Sigmoid colon (tissue), 7 donors: ENCODE measurements around the gene RHOU. TPM values are rescaled to one million over a fixed set of nuclear protein-coding genes. Genes with fewer than 3 reads are reported as not detected.

Experiments used
- DNase-seq: peaks from one replicate; pipeline ENCODE4 v3.0.0-alpha.2; 2019
- H3K27ac ChIP-seq, 4 donors: fragments of 200-600 bp; sonication (generic); one replicate each; pipeline ENCODE4 v1.5.1; 2016 to 2019; ENCODE audit warnings: mild to moderate bottlenecking in 1 of 4
- H3K27me3 ChIP-seq, 3 donors: fragments of 200-600 bp; sonication (generic); one replicate each; pipeline ENCODE4 v1.5.1; 2019; ENCODE audit warnings: mild to moderate bottlenecking in 1 of 3
- H3K36me3 ChIP-seq, 4 donors: fragments of 200-600 bp; sonication (generic); one replicate each; pipeline ENCODE4 v1.5.1; 2016 to 2019
- H3K4me1 ChIP-seq, 4 donors: fragments of 200-600 bp; sonication (generic); one replicate each; pipeline ENCODE4 v1.5.1; 2017 to 2019
- H3K4me3 ChIP-seq, 4 donors: fragments of 200-600 bp; sonication (generic); one replicate each; pipeline ENCODE4 v1.5.1; 2017 to 2019; ENCODE audit warnings: mild to moderate bottlenecking in 2 of 4, moderate library complexity in 1 of 4
- H3K9me3 ChIP-seq, 4 donors: fragments of 200-600 bp in 3 of 4; sonication (generic) in 3 of 4; one replicate each; pipeline versions ENCODE4 v1.5.1 to v1.6.1; 2013 to 2019
- CTCF ChIP-seq, 4 experiments: fragments of 450-650 bp in 3 of 4; fragments of 200-600 bp in 1 of 4; IDR thresholded peaks; one replicate each; pipeline ENCODE4 v1.5.1; 2016 to 2019; ENCODE audit warnings: antibody characterized with exemption in 4 of 4, mild to moderate bottlenecking in 3 of 4, moderate library complexity in 2 of 4
- EP300 ChIP-seq, 4 donors: sonication (generic); formaldehyde crosslinking; IDR thresholded peaks; one replicate each; pipeline ENCODE4 v1.6.1; 2017; ENCODE audit warnings: antibody characterized with exemption in 4 of 4
- POLR2A ChIP-seq, 2 donors: fragments of 450-650 bp; IDR thresholded peaks; one replicate each; pipeline ENCODE4 v1.6.1; 2016; ENCODE audit warnings: antibody characterized with exemption in 2 of 2, mild to moderate bottlenecking in 2 of 2, moderate library complexity in 2 of 2
- POLR2AphosphoS5 ChIP-seq, 4 donors: sonication (generic); formaldehyde crosslinking; IDR thresholded peaks; one replicate each; pipeline ENCODE4 v1.6.1; 2017; ENCODE audit warnings: antibody characterized with exemption in 4 of 4
- WGBS, 2 donors: extraction: QIAGEN DNeasy Blood & Tissue Kit; methylation state at CpG; one replicate each; pipeline ENCODE4 v1.1.7; 2013; 5-methylcytosine and 5-hydroxymethylcytosine counted together
- intact Hi-C: fragments of 100-400 bp; cut with DNase I; formaldehyde crosslinking; loops from one replicate; pipeline ENCODE4 v1.15.1; 2023
- polyA plus RNA-seq, 3 donors: library from polyadenylated mRNA; stranded (reverse); fragments of 200-250 nt; gene quantifications; one replicate each; pipeline ENCODE4 v1.2.3, GENCODE V29; 2013
- total RNA-seq, 4 donors: library from RNA; depleted of rRNA; stranded (reverse); fragments of >200 nt; gene quantifications; one replicate each; pipeline ENCODE4 v1.1.0, GENCODE V29; 2016
- donor health status: healthy with polysubstance abuse.
- donor health status: Bipolar disorder and iron deficiency.
- donor health status: healthy.

Gene RHOU
- total and polyA plus RNA-seq, 7 donors, result 9.7 to 58.7 (median 18.3) TPM

- 71 to 91% methylated on average over 1 of the region's 1 CpG for WGBS, 2 donors
These were observed 32.8 kb upstream of the RHOU start for GRCh38 chr1:228702433-228702832.

GRCh38 chr1:228706305-228706704 is 29.0 kb upstream of the RHOU start:
- no peak overlapping the region for H3K4me3 ChIP-seq
- H3K27ac ChIP-seq, result no peak overlapping the region
- no peaks in the 10 kb centered on the region for H3K27me3 ChIP-seq
- H3K9me3 ChIP-seq, result no peaks in the 10 kb centered on the region
- WGBS, 2 donors, result 62 to 89% methylated on average over 4 of the region's 4 CpGs
- H3K4me1 ChIP-seq, result no peaks in the 10 kb centered on the region
- TF ChIP-seq EP300 (IDR thresholded peaks at IDR 0.05) (no peak), POLR2A (IDR thresholded peaks at IDR 0.05) (no peak), CTCF (IDR thresholded peaks at IDR 0.05) (no peak), POLR2AphosphoS5 (IDR thresholded peaks at IDR 0.05) (no peak)
- intact Hi-C loops, result no loop called here
- no peak for DNase-seq
- no peaks in the 10 kb centered on the region for H3K36me3 ChIP-seq

More at GRCh38 chr1:228702433-228702832, 32.8 kb upstream of the RHOU start:
- TF ChIP-seq CTCF (IDR thresholded peaks at IDR 0.05) (no peak), EP300 (IDR thresholded peaks at IDR 0.05) (no peak), POLR2AphosphoS5 (IDR thresholded peaks at IDR 0.05) (no peak), POLR2A (IDR thresholded peaks at IDR 0.05) (no peak)
- H3K36me3 ChIP-seq, result no peaks in the 10 kb centered on the region
- intact Hi-C loops, result no loop called here
- DNase-seq, result no peak
- H3K4me1 ChIP-seq, result no peaks in the 10 kb centered on the region
- no peak overlapping the region for H3K4me3 ChIP-seq
- H3K9me3 ChIP-seq, result no peaks in the 10 kb centered on the region
- H3K27me3 ChIP-seq, result no peaks in the 10 kb centered on the region
- H3K27ac ChIP-seq, result no peak overlapping the region

- WGBS, 2 donors, result 67 to 91% methylated on average over 1 of the region's 1 CpG
- no peak overlapping the region for H3K4me3 ChIP-seq
- H3K27ac ChIP-seq, result peak overlapping the region in 1 of 4 donors; percentile 39
These were observed 18.2 kb upstream of the RHOU start for GRCh38 chr1:228717081-228717480.

GRCh38 chr1:228721407-228721806 is 13.9 kb upstream of the RHOU start:
- no peak for DNase-seq
- intact Hi-C loops, result no loop called here
- Histone ChIP-seq H3K9me3 (no peaks in the 10 kb centered on the region), H3K4me1 (peaks cover 0 to 18% (median 11%) of the 10 kb centered on the region in 4 donors), H3K27ac (no peak overlapping the region), H3K36me3 (no peaks in the 10 kb centered on the region), H3K4me3 (no peak overlapping the region), H3K27me3 (no peaks in the 10 kb centered on the region)
- no peak for TF ChIP-seq CTCF (IDR thresholded peaks at IDR 0.05)
- no peak for TF ChIP-seq EP300 (IDR thresholded peaks at IDR 0.05)
- no peak for TF ChIP-seq POLR2A (IDR thresholded peaks at IDR 0.05)
- no peak for TF ChIP-seq POLR2AphosphoS5 (IDR thresholded peaks at IDR 0.05)
- WGBS, 2 donors, result 52 to 80% methylated on average over 10 of the region's 10 CpGs

More at GRCh38 chr1:228717081-228717480, 18.2 kb upstream of the RHOU start:
- TF ChIP-seq EP300 (IDR thresholded peaks at IDR 0.05), result no peak
- TF ChIP-seq POLR2AphosphoS5 (IDR thresholded peaks at IDR 0.05), result no peak
- TF ChIP-seq POLR2A (IDR thresholded peaks at IDR 0.05), result no peak
- intact Hi-C loops, result no loop called here
- H3K4me1 ChIP-seq, result peaks cover 0 to 18% (median 11%) of the 10 kb centered on the region in 4 donors
- DNase-seq, result no peak
- no peaks in the 10 kb centered on the region for H3K9me3 ChIP-seq
- H3K36me3 ChIP-seq, result no peaks in the 10 kb centered on the region
- no peaks in the 10 kb centered on the region for H3K27me3 ChIP-seq

GRCh38 chr1:228723287-228723686 is 12.0 kb upstream of the RHOU start:
- intact Hi-C loops, result no loop called here

More at GRCh38 chr1:228723287-228723686, 12.0 kb upstream of the RHOU start:
- no peaks in the 10 kb centered on the region for H3K27me3 ChIP-seq
- no peaks in the 10 kb centered on the region for H3K9me3 ChIP-seq
- no peaks in the 10 kb centered on the region for H3K36me3 ChIP-seq
- DNase-seq, result no peak
- H3K4me3 ChIP-seq, result no peak overlapping the region
- H3K4me1 ChIP-seq, result no peaks in the 10 kb centered on the region
- 93 to 95% methylated on average over 6 of the region's 6 CpGs for WGBS, 2 donors
- H3K27ac ChIP-seq, result no peak overlapping the region
- no peak for TF ChIP-seq EP300 (IDR thresholded peaks at IDR 0.05)
- TF ChIP-seq CTCF (IDR thresholded peaks at IDR 0.05), result no peak
- no peak for TF ChIP-seq POLR2AphosphoS5 (IDR thresholded peaks at IDR 0.05)
